GM04503 (cell line): Measurements from ENCODE around the gene DDR2.
"Not testable (repeated sequence)": the region's sequence is repeated elsewhere in the genome, so short reads cannot be mapped to it uniquely, and the experiment has no call there.

ENCODE experiments used
- DNase-seq: peaks from one replicate; pipeline ENCODE4 v3.0.0-alpha.2; 2012; ENCODE audit warnings: low read depth

DDR2 gene

DNA sequence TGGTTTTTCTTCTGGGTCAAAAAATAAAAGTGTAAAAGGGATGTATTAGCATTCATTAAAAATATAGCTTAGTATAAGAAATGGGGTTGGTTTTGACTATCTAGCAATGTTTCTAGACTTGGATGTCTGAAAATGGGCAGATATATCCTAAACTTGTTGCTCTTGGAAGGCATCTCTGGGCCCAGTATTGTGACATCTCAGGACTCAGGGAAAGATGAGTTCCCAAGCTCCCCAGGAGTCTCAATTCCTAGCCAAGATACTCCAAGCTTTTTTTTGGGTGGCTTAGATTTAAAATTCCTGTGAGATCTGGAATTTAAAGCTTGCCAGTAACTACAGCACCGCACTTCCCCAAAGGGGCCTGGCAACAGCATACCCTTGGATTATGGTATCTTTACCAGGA lies 146.8 kb downstream of the DDR2 start:
- DNase-seq = no peak

DNA sequence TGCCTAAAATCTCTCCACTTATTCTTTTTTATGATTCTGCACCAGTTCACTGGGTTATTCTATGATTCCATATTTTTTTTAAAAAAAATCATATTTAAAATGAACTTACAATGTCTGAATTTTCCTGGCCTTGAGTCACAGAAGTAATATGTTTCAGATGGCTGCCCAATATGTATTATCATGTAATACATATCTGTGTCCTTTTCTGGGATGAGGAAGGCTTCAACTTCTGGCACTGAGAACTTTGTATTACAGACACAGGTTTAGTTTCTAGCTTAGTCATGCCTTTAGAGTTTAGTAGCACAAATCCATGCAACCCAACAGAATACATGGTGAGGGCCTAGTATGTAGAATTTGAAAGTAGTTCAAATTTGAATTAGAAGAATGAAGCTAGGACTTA lies 150.4 kb downstream of the DDR2 start:
- no peak for DNase-seq

DNA sequence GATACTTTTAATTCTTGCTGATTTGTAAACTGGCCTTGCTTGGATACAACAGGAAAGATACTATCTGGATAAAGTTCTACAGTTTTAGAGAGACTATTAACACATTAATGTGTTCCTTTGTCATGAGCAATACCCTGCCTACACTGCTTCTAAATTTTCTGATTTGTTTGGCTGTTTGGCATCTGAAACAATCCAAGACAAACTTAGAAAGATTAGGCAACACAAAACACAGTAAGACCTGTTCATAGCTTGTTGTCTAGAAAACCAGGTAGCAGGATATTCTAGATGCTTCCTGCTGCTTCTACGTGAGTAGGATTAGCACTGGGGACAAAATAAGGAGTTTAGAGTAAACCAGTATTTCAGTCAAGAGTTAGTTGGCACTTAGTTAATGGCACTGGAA lies 152.7 kb downstream of the DDR2 start:
- not testable (repeated sequence) for DNase-seq

DNA sequence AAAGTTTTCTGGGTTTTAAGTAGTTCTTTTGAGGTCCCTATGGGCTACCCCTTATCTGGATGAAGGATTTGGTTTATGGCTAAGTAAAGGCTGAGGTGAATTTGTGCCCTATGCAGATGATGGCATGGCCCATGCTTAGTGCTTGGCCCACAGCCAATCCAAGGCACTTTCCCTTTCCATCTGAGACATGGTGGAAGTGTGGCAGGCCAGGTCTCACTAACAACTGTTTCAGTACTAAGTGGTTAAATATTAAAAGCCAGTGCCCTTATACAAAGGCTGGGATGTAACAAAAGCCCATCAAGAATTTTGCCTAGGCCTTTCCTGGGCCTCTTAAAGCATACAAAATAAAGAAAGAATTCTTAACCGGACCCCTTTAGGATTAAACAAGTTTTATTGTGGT lies 156.5 kb downstream of the DDR2 start:
- DNase-seq = not testable (repeated sequence)

DNA sequence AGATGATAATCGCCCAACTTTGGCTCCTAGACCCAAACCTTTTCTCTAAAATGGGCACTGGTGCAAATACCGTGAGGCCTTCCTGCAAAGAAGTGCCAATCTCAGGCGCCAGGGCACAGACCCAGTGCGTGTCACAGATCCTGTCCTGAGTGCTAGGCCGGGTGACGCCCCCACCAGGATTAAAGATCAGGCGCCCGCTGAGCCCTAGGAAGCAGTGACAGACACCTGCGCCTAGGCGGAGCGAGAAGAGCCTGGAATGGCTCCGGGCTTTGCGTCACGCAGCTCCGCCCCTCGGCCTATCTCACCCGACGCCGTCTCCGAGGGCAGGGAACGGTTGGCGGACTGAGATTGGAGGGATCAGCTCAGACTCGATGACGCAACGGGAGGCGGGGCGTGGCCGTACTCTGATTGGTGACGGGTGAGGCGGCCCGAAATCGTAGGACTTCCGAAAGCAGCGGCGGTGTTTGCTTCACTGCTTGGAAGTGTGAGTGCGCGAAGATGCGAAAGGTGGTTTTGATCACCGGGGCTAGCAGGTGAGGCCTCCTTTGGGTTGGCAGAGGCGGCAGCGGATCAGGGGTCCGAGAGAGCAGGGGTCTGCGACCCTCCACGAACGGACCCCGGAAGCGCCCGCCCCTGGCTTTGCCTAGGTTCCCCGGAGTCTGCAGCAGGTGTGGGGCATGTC lies 158.2 kb downstream of the DDR2 start, which contains the start of gene HSD17B7:
TSS of gene HSD17B7 (plus strand) at position 400 of the 682 bp plus-strand sequence. CDS start at position 499, 99 bp downstream.
- DNase-seq = peak; percentile 5

DNA sequence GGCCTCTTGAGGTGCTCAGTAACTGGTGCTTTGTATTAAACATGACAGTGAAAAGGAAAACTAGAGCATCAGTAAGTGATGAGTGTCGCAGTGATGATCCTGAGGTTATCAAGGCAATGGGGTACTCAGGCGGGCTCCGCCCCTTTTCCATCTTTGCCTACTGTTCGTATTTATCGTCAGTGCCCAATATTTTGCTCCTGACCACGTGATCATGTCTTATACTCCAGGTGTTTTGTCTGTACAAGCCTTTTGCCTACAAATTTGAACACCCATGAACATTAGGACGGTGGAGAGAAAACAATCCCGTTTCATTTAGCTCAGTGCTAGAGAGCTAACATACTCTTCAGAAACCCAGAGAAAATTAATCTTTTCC lies 158.7 kb downstream of the DDR2 start:
- not testable (repeated sequence) for DNase-seq

DNA sequence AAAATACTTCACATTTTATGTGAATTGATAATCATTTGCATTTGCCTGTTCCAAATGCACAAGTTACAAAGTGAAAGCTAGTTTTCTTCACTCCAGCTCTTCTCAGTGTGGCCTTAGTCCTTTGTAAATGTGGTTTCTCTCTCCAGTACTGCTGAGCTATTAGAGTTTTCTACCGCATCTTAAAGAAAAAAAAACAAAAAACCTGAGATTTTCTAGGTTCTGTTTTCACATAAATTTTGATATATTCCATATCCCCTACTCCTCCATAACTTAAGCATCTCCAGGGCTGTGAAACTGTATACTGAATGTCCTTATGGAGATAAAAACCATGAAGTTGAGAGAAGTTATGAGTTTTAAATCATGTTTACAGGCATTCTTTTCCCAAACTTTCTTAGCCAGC lies 162.0 kb downstream of the DDR2 start:
- DNase-seq = not testable (repeated sequence)

DNA sequence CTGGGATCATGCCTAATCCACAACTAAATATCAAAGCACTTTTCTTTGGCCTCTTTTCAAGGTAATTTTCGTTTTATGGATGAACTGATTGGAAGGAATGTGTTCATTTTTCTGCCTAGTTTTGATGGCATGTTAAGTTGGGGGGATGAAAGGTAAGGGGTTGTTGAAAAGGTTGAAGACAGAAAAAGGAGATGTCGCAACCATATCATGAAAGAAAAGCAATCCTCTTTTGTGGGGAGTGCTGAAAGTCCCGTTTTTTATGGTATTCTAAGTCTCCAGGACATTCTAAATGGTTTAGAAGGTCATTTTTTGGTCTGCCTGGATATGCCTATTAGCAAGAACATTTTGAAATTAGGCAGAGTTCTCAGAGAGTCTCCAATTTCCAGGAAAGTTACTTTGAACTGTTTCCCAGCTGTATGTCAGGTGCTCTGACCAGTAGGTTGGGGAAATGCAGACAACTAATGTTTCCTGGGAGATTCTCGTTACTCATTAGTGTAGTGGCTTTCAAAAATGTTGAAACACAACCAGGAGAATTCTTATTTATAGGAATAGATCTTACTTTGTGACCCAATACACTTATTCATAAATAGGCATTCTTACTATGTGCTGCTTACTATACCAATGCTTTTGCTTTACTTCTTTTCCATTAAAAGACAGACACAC lies 164.5 kb downstream of the DDR2 start:
- DNase-seq = not testable (repeated sequence)

DNA sequence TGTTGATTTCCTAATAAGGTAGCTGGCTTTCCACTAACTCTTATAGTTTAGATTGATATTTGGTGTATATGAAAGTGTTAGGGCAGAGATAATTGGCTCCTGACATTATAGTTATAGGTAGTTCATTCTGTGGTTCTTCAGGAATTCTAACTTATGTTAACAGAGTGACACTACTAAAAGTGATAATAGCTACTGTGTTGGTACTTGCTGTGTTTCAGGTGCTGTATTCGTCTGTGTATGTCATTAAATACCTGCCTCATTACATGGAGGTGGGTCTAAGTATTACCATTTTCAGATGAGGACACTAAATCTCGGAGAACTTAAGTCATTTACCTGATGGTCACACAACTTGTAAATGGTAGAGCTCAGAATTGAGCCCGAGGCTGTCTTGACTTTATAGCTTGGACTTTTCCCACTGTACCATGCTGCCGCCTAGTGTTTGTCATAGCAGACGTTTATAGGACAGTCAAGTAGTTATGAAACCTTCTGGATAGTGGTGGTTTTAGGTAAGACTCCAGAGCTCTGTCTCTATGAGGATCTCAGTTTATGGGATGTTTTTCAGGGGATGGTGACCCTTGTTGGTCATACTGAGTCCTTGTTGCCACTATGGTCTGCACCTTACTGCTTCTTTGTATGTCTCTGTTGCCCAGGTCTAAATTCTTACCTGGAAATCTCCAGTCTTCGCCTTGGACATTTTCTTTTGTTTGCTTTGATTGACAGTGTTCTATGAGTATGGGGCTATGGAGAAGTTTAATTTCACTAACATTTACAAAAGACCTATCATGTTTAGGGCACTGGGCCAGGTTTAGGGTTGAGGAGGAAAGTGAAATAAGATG lies 167.9 kb downstream of the DDR2 start:
- peak; percentile 31 for DNase-seq

DNA sequence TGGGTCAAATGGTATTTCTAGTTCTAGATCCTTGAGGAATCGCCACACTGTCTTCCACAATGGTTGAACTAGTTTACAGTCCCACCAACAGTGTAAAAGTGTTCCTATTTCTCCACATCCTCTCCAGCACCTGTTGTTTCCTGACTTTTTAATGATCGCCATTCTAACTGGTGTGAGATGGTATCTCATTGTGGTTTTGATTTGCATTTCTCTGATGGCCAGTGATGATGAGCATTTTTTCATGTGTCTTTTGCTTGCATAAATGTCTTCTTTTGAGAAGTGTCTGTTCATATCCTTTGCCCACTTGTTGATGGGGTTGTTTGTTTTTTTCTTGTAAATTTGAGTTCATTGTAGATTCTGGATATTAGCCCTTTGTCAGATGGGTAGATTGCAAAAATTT lies 175.2 kb downstream of the DDR2 start:
- DNase-seq = not testable (repeated sequence)

DNA sequence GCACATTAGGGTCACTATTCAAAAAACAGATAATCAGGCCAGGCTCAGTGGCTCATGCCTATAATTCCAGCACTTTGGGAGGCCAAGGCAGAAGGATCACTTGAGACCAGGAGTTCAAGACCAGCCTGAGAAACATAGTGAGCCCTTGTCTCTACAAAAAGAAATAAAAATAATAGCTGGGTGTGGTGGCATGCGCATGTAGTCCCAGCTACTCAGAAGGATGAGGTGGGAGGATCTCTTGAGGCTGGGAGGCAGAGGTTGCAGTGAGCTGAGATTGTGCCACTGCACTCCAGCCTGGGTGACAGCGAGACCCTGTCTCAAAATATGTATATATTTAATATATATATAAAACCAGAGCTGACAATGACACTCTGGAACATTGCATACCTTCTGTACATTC lies 180.1 kb downstream of the DDR2 start:
- not testable (repeated sequence) for DNase-seq

DNA sequence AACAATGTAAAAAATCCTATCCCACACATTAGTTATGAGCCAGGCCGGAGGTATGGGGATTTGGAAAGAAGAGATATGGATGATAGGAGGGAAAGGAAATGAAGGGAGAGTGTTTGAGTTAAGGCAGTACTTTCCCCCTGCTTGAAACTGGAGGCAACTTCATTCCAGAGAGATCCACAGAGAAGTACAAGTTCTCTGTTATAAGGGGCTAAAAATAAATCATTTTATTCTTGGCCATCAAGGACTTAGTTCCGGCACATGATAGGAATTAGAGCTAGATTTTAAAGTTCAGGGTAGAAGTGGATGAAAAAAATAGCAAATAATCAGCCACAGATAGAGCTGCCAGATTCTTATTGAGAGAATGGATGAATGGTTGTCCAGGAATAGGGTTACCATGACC lies 185.9 kb downstream of the DDR2 start:
- not testable (repeated sequence) for DNase-seq

DNA sequence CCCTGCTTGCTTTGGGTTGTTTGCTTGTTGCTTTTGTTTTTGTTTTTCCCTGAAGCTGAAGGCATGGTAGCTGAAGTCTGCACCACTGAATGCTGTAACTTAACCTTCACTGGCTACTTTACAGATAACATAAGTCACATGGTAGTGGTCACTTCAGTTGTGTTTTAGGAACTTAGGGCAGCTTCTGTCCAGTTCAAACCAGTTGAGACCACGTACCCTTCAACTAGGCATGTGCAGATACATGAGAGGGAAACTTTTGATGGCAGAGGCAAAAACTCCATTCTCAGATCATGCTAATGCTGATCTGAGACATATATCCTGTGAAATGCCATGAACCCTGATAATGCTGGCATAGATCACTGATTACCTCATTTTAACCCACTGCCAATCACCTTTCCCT lies 186.4 kb downstream of the DDR2 start:
- DNase-seq = not testable (repeated sequence)

DNA sequence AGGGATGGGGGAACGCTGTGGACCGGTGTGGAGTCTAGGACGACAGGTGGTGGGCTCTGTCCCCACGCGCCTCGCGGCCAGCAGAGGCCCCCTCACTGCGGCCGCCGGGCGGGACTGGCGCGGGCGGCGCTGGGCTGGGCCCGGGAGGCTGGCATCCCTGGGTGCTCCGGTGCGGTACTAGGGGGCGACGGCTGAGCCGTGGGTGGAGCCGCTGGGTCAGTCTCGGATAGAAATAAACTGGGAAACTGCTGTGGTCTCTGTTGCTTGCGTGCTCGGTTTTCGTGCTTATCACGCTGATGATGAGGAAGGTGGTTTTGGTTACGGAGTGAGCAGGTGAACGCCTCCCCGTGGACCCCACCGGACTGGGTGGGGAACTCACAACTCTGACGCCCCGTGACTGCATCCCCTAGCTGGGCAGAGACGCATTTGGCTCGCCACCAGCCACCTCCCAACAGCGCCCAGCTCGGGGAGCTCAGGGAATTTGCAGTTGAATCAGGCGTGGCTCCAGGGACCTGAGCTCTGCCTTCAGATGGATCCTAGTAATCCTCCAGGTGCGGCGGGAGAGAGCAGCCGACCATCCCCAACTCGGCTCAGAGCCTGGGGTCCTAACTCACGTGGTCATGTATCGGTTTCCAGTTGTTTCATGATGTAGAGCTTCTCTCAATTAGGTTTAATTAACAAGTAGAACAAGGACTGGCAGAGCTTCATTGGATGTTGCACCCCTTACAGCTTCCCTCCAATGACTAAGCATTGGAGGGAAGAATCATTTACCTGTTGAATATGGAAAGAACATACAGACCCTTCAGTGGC lies 190.3 kb downstream of the DDR2 start:
- DNase-seq = no peak

DNA sequence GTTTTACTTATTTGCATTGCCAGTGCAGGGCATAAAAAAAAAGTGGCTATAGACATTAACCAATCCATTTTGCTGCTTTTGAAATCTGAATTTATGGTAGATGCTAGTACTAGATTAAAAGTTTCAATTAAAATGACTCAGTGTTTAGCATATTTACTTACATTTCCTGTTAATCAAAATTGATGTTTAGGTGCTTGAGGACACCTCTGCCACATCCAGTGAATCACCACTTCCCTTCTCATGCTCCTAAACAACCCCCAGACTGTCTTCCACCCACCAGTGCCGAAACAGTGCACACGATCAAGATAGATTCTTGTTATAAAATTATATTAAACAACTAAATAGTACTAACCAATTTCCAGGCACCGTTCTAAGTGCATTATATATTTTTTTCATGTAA lies 191.0 kb downstream of the DDR2 start:
- DNase-seq = no peak

DNA sequence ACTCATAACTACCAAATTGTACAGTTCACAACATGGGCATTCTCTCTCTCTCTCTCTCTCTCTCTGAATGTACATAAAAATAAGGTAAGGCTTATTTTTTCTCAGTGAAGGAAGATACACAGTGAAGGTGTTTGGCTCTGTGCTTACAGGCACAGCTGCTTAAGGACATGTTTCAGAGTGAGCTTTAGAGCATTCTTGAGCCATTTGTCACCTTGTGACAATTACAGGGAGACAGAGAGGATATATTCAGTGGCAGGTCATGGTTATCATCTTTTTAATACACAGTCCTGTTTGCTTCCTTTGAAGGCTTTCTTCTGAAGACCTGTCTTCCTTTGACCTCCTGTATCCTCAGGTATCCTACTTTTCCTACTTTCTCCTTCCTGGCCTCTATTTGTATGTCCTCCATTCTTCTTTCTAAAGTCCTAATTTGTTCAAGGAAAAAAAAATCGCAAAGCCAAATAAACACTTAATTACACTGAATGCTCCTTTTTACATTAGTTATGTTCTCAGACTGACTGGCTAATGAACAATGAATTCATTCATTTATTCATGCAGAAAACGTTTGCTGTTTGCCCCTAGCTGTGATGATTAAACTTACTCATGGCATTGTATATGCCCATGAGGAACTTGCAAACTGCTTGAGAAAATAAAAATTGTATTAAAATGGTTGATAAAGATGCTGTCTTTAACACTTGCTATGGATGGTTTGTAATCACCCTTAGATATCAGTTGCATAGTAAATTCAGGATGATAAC lies 191.7 kb downstream of the DDR2 start:
- DNase-seq = no peak

DNA sequence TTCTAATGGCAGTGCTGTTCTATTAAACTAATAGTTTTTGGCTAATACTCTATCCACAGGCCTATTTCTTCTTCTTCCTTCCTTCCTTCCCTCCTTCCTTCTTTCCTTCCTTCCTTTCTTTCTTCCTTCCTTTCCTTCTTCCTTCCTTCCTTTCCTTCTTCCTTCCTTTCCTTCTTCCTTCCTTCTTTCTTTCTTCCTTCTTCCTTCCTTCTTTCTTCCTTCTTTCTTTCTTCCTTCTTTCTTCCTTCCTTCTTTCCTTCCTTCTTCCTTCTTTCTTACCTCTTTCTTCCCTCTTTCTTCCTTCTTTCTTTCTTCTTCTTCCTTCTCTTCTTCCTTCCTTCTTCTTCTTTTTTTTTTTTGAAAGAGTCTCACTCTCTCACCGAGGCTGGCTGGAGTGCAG lies 197.0 kb downstream of the DDR2 start:
- no peak for DNase-seq

DNA sequence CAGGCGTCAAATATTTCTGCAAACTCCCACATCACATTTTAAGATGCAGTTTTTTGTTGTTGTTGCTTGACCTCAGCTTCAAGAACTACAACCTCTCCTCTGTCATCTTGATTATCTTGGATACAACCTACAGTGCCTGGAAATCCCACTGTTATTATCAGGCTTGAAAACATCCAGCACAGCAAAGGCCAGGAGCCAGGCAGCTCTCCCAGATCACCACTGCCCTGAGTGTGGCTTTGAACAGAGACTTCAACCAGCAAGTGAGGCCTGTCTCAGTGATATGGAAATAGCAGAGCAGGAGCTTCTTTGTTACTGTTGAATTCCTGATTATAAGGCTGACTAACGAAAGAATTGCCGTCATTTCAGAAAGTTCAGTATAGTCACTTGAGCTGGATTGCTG lies 200.2 kb downstream of the DDR2 start:
- no peak for DNase-seq

DNA sequence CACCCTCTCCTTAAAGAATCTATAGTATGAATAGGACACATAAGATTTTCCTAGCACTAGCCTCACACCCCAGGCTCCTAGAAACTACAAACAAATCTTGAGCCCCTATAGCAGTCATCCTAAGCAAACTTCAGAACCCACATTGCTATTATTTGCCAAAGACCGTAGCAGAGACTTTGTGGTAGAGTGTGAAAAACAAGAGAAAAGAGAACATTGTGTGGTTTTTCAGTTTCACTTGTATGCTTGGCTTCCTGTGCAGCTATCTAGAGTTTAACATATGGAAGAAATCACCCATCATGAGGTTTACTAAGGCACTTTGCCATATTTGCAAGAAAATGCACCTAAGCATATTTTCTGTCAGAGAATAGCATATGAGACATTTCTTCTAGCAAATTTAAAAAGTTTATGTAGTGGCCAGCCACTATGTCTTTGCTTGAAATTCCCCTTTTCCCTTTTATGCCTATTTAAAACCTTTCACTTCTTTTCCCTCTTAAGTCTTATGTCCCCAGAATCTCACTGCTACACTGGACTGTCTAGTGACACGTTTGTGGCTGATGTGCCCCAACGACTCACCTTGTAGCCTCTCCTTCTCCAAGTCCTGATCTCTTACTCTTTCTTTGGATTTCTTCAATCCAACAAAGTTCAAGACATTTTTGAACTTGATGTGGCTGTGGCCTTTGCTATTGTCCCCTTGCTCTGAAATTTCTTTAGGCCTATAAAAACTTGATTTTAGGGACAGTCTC lies 203.1 kb downstream of the DDR2 start:
- DNase-seq = no peak
